T-helper 22 cell (primary cell): Measurements from ENCODE around the gene CD244.
"Not testable (repeated sequence)": the region's sequence is repeated elsewhere in the genome, so short reads cannot be mapped to it uniquely, and the experiment has no call there.

ENCODE experiments used
- DNase-seq: peaks from one replicate; pipeline ENCODE4 v3.0.0-alpha.2; 2020; ENCODE audit warnings: low read depth

CD244 gene

DNA sequence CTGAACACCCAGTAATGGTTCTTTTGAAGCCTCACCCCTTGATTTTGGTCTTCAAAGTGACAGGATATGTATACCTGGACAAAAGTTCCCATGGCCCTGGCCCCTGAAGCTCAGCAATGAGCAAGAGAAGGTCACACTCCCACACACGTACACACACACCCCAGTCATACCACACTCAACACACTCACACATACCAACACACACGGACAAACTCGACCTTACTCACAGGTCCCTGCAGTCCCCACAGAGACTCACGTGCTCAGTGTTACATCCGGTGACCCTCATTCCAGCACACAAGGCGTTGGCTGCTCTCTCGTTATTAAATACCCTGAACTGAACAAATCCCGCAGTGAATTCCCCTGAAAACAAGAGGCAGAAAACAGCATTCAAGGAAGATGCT lies 16.4 kb upstream of the CD244 start:
- no peak for DNase-seq

DNA sequence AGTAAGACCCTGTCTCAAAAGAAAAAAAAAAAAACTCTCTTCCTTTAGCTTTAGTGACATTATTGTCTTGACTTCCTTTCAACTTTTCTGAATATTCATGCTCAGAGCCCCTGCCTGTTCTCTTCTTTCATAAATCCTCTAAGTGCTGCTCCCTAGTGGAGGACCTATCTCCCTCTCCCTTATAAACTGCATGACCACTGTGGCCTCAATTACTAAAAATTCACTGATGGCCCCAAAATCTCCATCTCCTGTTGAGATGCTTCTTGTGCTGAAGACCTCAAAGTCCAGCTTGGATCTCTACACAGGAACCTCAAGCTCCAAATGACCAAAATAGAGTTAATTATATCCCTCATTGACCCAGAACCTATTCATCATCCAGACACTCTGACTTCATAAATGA lies 14.5 kb upstream of the CD244 start:
- DNase-seq: no peak

- DNase-seq: no peak
Observed at GRCh38 chr1:160876311-160876710, 13.6 kb upstream of the CD244 start.

- DNase-seq: not testable (repeated sequence)
Observed at GRCh38 chr1:160875591-160875990, 12.9 kb upstream of the CD244 start.

DNA sequence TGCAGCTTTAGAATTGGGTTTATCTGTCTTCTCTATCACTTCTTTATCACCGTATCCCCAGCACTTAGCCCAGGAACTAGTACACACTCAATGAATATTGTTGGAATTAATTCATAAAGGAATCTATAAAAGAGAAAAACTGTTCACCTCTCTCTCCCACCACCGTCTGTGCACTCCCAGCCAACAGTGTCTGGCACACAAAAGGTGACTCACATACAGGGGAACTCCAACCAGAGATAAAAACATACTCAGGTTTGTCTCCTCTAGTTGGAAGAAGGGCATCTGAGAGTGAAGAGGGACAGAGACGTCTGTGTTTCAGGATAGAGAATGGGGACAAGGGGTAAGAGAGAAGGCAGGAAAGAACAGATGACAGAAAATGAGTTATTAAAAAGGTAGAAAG lies 12.2 kb upstream of the CD244 start:
- no peak for DNase-seq

GRCh38 chr1:160868141-160868540 lies 5.5 kb upstream of the CD244 start:
- no peak for DNase-seq

- DNase-seq: not testable (repeated sequence)
Observed at GRCh38 chr1:160867651-160868050, 5.0 kb upstream of the CD244 start.

- DNase-seq: no peak
Observed at GRCh38 chr1:160866695-160867260, 4.1 kb upstream of the CD244 start.

- no peak for DNase-seq
Observed at GRCh38 chr1:160866001-160866694, 3.5 kb upstream of the CD244 start.

- no peak for DNase-seq
Observed at GRCh38 chr1:160865337-160865736, 2.6 kb upstream of the CD244 start.

GRCh38 chr1:160864173-160864572 lies 1.5 kb upstream of the CD244 start:
- DNase-seq: no peak

DNA sequence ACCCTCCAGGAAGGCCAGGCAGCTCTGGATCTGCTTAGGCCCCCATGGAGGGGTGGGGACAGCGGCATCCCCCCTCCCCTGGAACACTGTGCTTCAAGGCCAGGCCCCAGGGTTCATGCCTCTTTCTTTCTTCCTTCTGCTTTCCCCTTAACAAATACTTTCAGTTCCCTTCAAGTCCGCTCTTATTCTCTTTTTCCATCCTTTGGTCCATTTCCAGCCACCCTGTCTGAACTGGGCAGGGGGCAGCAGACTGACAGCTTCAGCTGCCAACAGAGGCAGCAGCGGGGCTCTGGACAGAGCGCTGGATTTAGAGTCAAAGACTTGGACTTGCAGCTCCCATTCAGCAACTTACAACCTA lies 1.1 kb upstream of the CD244 start:
- DNase-seq: no peak

DNA sequence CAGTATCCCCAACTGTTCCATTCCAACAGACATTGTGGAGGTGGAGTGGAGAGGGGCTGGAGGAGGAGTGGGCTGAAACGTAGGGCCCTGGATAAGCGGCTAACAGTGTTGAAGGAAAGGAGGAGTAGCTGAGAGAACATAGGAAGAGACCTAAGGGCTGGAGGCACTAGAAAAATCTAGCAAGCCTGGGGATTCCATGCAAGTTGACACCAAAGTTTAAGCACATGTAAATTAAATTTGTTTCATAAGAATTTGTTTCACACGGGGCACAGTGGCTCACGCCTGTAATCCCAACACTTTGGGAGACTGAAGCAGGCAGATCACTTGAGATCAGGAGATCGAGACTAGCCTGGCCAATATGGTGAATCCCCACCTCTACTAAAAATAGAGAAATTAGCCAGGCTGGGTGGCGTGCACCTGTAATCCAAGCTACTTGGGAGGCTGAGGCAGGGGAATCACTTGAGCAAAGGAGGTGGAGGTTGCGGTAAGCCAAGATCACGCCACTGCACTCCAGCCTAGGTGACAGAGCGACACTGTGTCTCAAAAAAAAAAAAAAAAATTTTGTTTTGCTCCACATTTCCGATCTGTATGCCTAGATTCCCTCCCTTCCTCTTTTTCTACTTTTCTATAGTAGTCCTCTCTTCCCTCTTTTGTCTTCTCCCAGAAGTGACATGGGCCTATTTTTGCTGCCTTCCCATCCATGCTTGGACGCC lies 530 bp upstream of the CD244 start:
- no peak for DNase-seq

GRCh38 chr1:160860840-160861505 lies 1.7 kb downstream of the CD244 start:
- no peak for DNase-seq

DNA sequence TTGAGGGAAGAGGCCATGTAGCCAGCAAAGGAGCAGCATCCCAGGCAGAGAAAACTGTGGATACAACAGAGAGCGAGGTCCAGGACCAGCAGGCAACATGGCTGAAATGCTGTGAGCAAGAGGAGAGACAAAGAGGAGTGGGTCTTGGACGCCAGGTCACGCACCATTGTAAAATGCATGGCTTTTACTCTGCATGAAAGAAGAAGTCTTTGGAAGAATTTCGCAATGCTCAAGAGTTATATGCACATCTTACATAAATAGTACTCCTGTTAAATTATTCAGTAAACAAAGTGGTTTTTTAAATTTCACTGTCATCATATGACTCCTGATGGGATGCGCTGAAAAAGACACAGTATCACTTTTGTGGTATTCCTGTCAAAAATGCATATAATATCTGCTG lies 3.5 kb downstream of the CD244 start:
- no peak for DNase-seq

GRCh38 chr1:160858507-160858906 lies 4.2 kb downstream of the CD244 start:
- no peak for DNase-seq

GRCh38 chr1:160858097-160858496 lies 4.6 kb downstream of the CD244 start:
- no peak for DNase-seq

- no peak for DNase-seq
Observed at GRCh38 chr1:160855181-160855981, 7.3 kb downstream of the CD244 start.

DNA sequence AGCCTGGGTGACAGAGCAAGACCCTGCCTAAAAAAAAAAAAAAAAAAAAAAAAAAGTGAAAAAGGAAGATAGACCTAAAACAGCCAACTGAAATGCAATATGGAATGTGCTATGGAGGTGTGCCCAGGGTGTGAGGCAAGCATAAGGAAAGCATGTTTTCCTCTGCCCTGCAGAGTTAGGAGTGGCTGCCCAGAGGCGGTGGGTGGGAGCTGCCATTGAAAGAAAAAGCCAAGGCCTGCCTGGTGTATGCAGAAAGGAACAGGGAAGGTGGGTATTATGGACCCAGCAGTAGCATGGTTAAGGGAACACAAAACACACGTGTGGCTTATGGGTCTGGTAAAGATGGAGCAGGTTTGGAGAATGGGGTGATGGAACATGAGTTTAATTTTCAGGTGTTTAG lies 8.9 kb downstream of the CD244 start:
- no peak for DNase-seq

- DNase-seq: no peak
Observed at GRCh38 chr1:160853014-160853413, 9.7 kb downstream of the CD244 start.

- no peak for DNase-seq
Observed at GRCh38 chr1:160850993-160851392, 11.7 kb downstream of the CD244 start.

GRCh38 chr1:160850541-160850940 lies 12.1 kb downstream of the CD244 start:
- DNase-seq: no peak
